ENCODE measurements around the gene ACOX1.

GRCh38 chr17:76027159-76027839 is 48.3 kb upstream of the ACOX1 start, which contains the start of gene EVPL:
- TF ChIP-seq POLR2A (IDR thresholded peaks at IDR 0.05) (no peak), CTCF (IDR thresholded peaks at IDR 0.05) (no peak)
